PC-9 (cell line): ENCODE measurements around the gene PANX1. TPM values are rescaled to one million over a fixed set of nuclear protein-coding genes. Genes with fewer than 3 reads are reported as not detected.

ENCODE experiments used
- BruUV-seq: library from RNA; stranded (reverse); fragments of 400-500 nt; replicated peaks from 2 replicates; lab custom pipeline; 2021; lab: Mats Ljungman, UMichigan
- CTCF ChIA-PET: fragments of 300-600 bp; sonication (Branson Sonifier 250); formaldehyde crosslinking; loops from one replicate; lab custom pipeline; 2022; ENCODE audit warnings: antibody characterized with exemption; lab: Charles Lee
- POLR2A ChIA-PET: fragments of 300-600 bp; sonication (Branson Sonifier 250); formaldehyde crosslinking; loops from one replicate; lab custom pipeline; 2022; ENCODE audit warnings: antibody characterized with exemption; ENCODE audit not compliant: unreplicated experiment; lab: Charles Lee
- DNase-seq, 2 experiments: peaks; one replicate each; pipeline versions ENCODE4 v3.0.0 to v3.0.0-alpha.2; 2015 to 2022; ENCODE audit warnings: mixed read lengths in 1 of 2
- H2AFZ ChIP-seq: fragments of 200-600 bp; sonication (generic); 2 replicates; pipeline ENCODE4 v1.8.1; 2017; ENCODE audit warnings: antibody characterized with exemption
- H3F3A ChIP-seq: fragments of 200-600 bp; sonication (generic); 2 replicates; pipeline ENCODE4 v1.8.1; 2017; ENCODE audit warnings: antibody characterized with exemption, mild to moderate bottlenecking, low read depth; ENCODE audit not compliant: insufficient read depth
- H3K27ac ChIP-seq: fragments of 200-600 bp; sonication (generic); 2 replicates; pipeline ENCODE4 v1.6.1; 2016; ENCODE audit warnings: mixed run types
- H3K27me3 ChIP-seq: fragments of 200-600 bp; sonication (generic); 2 replicates; pipeline ENCODE4 v1.6.1; 2016; ENCODE audit warnings: low read depth, mixed run types; ENCODE audit not compliant: insufficient read depth
- H3K36me3 ChIP-seq: fragments of 200-600 bp; sonication (generic); 2 replicates; pipeline ENCODE4 v1.6.1; 2016; ENCODE audit warnings: low read depth, mixed run types
- H3K4me1 ChIP-seq: fragments of 200-600 bp; sonication (generic); replicated peaks from 2 replicates; pipeline ENCODE4 v1.6.1; 2016; ENCODE audit warnings: mixed run types; ENCODE audit not compliant: insufficient read depth
- H3K4me2 ChIP-seq: fragments of 200-600 bp; sonication (generic); 2 replicates; pipeline ENCODE4 v1.6.1; 2017; ENCODE audit warnings: mixed run types
- H3K4me3 ChIP-seq: fragments of 200-600 bp; sonication (generic); 2 replicates; pipeline ENCODE4 v1.6.1; 2016; ENCODE audit warnings: mixed run types
- H3K79me2 ChIP-seq: fragments of 200-600 bp; sonication (generic); 2 replicates; pipeline ENCODE4 v1.6.1; 2017; ENCODE audit warnings: low read depth, mixed run types
- H3K9me2 ChIP-seq: fragments of 200-600 bp; sonication (generic); 2 replicates; pipeline ENCODE4 v1.8.1; 2017; ENCODE audit warnings: mild to moderate bottlenecking; ENCODE audit not compliant: insufficient read depth
- H3K9me3 ChIP-seq: fragments of 200-600 bp; sonication (generic); 2 replicates; pipeline ENCODE4 v1.8.1; 2016; ENCODE audit warnings: low read depth; ENCODE audit not compliant: insufficient read depth
- H4K20me1 ChIP-seq: fragments of 200-600 bp; sonication (generic); 2 replicates; pipeline ENCODE4 v1.8.1; 2017; ENCODE audit not compliant: insufficient read depth
- CTCF ChIP-seq: fragments of 200-600 bp; sonication (generic); conservative IDR thresholded peaks from 2 replicates; pipeline ENCODE4 v1.6.1; 2017; ENCODE audit warnings: mixed run types, antibody characterized with exemption, mild to moderate bottlenecking, moderate library complexity
- EZH2 ChIP-seq: fragments of 200-600 bp; sonication (generic); IDR thresholded peaks from 2 replicates; pipeline ENCODE4 v1.8.0; 2017; ENCODE audit warnings: antibody characterized with exemption, low read depth
- intact Hi-C: fragments of 100-400 bp; cut with micrococcal nuclease; formaldehyde crosslinking; loops from one replicate; pipeline ENCODE4 v1.10.0; 2022; ENCODE audit not compliant: unreplicated experiment
- total RNA-seq: library from RNA; stranded (reverse); gene quantifications from 2 replicates; pipeline ENCODE4 v1.2.3, GENCODE V29; 2021

The PANX1 gene
- total RNA-seq, 1 experiment from 2014 or later, result 12.6 TPM

- POLR2A ChIA-PET, result no interaction called here
- H3K4me1 ChIP-seq, result peaks cover 58% of the 10 kb centered on the region
- no TSS peak for BruUV-seq
- H3F3A ChIP-seq, result peaks cover 27% of the 10 kb centered on the region
- TF ChIP-seq CTCF (no peak), EZH2 (no peak)
- no peak overlapping the region for H2AFZ ChIP-seq
- no peak overlapping the region for H3K4me3 ChIP-seq
- H3K4me2 ChIP-seq, result no peak overlapping the region
- H4K20me1 ChIP-seq, result peaks cover 6% of the 10 kb centered on the region; the same call in 1 of the 2 replicates
- peak in 1 of 2 experiments; percentile 47 for DNase-seq
- no peaks in the 10 kb centered on the region for H3K9me2 ChIP-seq
- CTCF ChIA-PET, result no interaction called here
- H3K27ac ChIP-seq, result no peak overlapping the region
- intact Hi-C loops, result no loop called here
- H3K27me3 ChIP-seq, result no peaks in the 10 kb centered on the region
- no peaks in the 10 kb centered on the region for H3K36me3 ChIP-seq
- H3K9me3 ChIP-seq, result no peaks in the 10 kb centered on the region; the same call in 1 of the 2 replicates
- peaks cover 94% of the 10 kb centered on the region for H3K79me2 ChIP-seq
Measured at GRCh38 chr11:94149431-94150017, 20.9 kb downstream of the PANX1 start.

- Histone ChIP-seq H3K4me3 (no peak overlapping the region), H3K27ac (no peak overlapping the region)
- POLR2A ChIA-PET, result no interaction called here
Measured at GRCh38 chr11:94150056-94150455, 21.4 kb downstream of the PANX1 start.

More at GRCh38 chr11:94150056-94150455, 21.4 kb downstream of the PANX1 start:
- BruUV-seq, result no TSS peak
- no peak overlapping the region for H2AFZ ChIP-seq
- no peaks in the 10 kb centered on the region; the same call in 1 of the 2 replicates for H3K9me3 ChIP-seq
- no peak for DNase-seq
- no peaks in the 10 kb centered on the region for H3K36me3 ChIP-seq
- H3K27me3 ChIP-seq, result no peaks in the 10 kb centered on the region
- TF ChIP-seq CTCF (no peak), EZH2 (no peak)
- H3K4me1 ChIP-seq, result peaks cover 53% of the 10 kb centered on the region
- no peaks in the 10 kb centered on the region for H3K9me2 ChIP-seq
- intact Hi-C loops, result no loop called here
- H3K4me2 ChIP-seq, result no peak overlapping the region
- peaks cover 89% of the 10 kb centered on the region for H3K79me2 ChIP-seq
- peaks cover 22% of the 10 kb centered on the region for H3F3A ChIP-seq
- peaks cover 6% of the 10 kb centered on the region; the same call in 1 of the 2 replicates for H4K20me1 ChIP-seq
- CTCF ChIA-PET, result no interaction called here
